ENCODE results near the gene DEPDC5. TPM values are rescaled to one million over a fixed set of nuclear protein-coding genes. Genes with fewer than 3 reads are reported as not detected.

The DEPDC5 gene
- total RNA-seq, 3 donors from 2014 or later (not counting 1 experiment from before 2014, with no cell fraction given), result 56.7 to 67.9 (median 62.6) TPM

DNA sequence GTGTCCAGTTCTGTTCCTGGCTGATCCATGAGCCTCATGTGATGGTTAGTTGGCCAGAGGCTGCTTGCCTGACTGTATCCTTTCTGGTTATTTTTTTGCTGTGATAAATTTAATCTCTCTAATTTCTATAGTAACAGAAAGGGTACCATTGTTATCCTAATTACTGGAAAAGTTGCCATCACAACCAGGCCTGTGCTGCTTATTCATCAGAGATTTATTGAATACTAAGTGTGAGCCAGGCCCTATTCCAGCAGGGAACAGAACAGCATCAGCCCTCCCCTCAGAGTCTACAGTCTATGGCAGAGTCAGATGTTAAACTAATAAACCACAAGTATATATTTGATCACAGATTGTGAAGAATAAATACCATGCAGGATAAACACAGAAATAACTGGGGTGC, 86.8 kb downstream of the DEPDC5 start:
- Mint-ChIP-seq H3K27ac (no peak overlapping the region), H3K9me3 (no peaks in the 10 kb centered on the region), H3K27me3 (ENCODE audit: low read depth in 2 of 2) (no peaks in the 10 kb centered on the region), H3K4me1 (no peaks in the 10 kb centered on the region), H3K36me3 (peaks cover 9% of the 10 kb centered on the region), H3K4me3 (no peak overlapping the region)
- no peak overlapping the region for H3K27ac ChIP-seq (ENCODE audit: low read length)
- H3K36me3 ChIP-seq (ENCODE audit: control insufficient read depth, insufficient read depth, low read length), result peaks cover 59% of the 10 kb centered on the region
- TF ChIP-seq, protein P1, sequence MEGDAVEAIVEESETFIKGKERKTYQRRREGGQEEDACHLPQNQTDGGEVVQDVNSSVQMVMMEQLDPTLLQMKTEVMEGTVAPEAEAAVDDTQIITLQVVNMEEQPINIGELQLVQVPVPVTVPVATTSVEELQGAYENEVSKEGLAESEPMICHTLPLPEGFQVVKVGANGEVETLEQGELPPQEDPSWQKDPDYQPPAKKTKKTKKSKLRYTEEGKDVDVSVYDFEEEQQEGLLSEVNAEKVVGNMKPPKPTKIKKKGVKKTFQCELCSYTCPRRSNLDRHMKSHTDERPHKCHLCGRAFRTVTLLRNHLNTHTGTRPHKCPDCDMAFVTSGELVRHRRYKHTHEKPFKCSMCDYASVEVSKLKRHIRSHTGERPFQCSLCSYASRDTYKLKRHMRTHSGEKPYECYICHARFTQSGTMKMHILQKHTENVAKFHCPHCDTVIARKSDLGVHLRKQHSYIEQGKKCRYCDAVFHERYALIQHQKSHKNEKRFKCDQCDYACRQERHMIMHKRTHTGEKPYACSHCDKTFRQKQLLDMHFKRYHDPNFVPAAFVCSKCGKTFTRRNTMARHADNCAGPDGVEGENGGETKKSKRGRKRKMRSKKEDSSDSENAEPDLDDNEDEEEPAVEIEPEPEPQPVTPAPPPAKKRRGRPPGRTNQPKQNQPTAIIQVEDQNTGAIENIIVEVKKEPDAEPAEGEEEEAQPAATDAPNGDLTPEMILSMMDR (IDR thresholded peaks at IDR 0.05), result no peak
- no peak for DNase-seq
- no peak for ATAC-seq
- no peaks in the 10 kb centered on the region for H3K4me1 ChIP-seq (ENCODE audit: control insufficient read depth, insufficient read depth, low read length)
- no peak overlapping the region for H3K4me3 ChIP-seq (ENCODE audit: low read length)
- H3K9me3 ChIP-seq (ENCODE audit: control insufficient read depth, insufficient read depth, low read length), result no peaks in the 10 kb centered on the region
- no peaks in the 10 kb centered on the region for H3K27me3 ChIP-seq (ENCODE audit: control insufficient read depth, insufficient read depth, low read length)
- intact Hi-C loops (cut with micrococcal nuclease), result no loop called here

DNA sequence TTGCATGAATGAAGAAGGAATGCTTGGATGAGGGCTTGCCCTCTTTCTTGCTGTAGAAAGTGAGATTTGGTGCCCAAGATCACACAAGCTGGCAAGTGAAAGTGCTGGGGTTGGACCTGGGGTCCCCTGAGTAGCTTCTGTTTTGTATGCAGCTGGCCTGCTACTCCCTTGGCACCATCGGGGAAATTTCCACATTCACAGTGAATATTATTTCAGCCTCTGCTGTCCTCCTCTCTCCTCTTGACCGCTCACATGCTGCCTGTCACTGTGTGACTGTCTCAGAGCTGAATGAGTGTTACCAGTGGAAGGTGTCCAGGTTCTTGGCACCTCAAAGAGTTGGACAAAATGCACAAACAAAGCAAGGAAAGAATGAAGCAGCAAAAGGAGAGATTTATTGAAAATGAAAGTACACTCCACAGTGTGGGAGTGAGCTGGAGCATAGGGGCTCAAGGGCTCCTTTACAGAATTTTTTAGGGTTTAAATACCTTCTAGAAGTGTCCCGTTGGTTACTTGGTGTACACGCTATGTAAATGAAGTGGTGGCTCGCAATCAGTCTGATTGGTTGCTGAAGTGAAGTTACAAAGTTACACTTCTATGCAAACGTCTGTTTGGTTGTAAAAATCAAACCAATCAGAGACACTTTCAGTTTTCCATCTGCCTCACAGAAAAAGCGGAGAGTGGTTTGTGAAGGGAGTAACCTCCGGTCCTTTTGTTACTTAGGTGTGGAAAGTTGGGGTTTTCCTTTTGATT, 87.4 kb downstream of the DEPDC5 start:
- 82% methylated on average over 8 of the region's 8 CpGs for WGBS (ENCODE audit: insufficient coverage)
- Mint-ChIP-seq H3K27ac (no peak overlapping the region), H3K36me3 (peaks cover 9% of the 10 kb centered on the region), H3K4me1 (no peaks in the 10 kb centered on the region), H3K4me3 (no peak overlapping the region), H3K9me3 (no peaks in the 10 kb centered on the region), H3K27me3 (ENCODE audit: low read depth in 2 of 2) (no peaks in the 10 kb centered on the region)
- H3K4me1 ChIP-seq (ENCODE audit: control insufficient read depth, insufficient read depth, low read length), result no peaks in the 10 kb centered on the region
- H3K27me3 ChIP-seq (ENCODE audit: control insufficient read depth, insufficient read depth, low read length), result no peaks in the 10 kb centered on the region
- no peaks in the 10 kb centered on the region for H3K9me3 ChIP-seq (ENCODE audit: control insufficient read depth, insufficient read depth, low read length)
- intact Hi-C loops (cut with micrococcal nuclease), result no loop called here
- DNase-seq (no peak), ATAC-seq (no peak)
- H3K4me3 ChIP-seq (ENCODE audit: low read length), result no peak overlapping the region
- H3K27ac ChIP-seq (ENCODE audit: low read length), result no peak overlapping the region
- TF ChIP-seq, protein P1 (IDR thresholded peaks at IDR 0.05), result no peak
- H3K36me3 ChIP-seq (ENCODE audit: control insufficient read depth, insufficient read depth, low read length), result peaks cover 61% of the 10 kb centered on the region

GRCh38 chr22:31843526-31843925, 89.7 kb downstream of the DEPDC5 start:
- intact Hi-C loops (cut with micrococcal nuclease), result no loop called here
- TF ChIP-seq, protein P1 (IDR thresholded peaks at IDR 0.05), result no peak
- no peak overlapping the region for H3K4me3 ChIP-seq (ENCODE audit: low read length)
- no peaks in the 10 kb centered on the region for H3K9me3 ChIP-seq (ENCODE audit: control insufficient read depth, insufficient read depth, low read length)
- Mint-ChIP-seq H3K9me3 (no peaks in the 10 kb centered on the region), H3K27me3 (ENCODE audit: low read depth in 2 of 2) (no peaks in the 10 kb centered on the region), H3K36me3 (peaks cover 10% of the 10 kb centered on the region), H3K27ac (no peak overlapping the region), H3K4me1 (no peaks in the 10 kb centered on the region), H3K4me3 (no peak overlapping the region)
- WGBS (ENCODE audit: insufficient coverage), result 80% methylated on average over 1 of the region's 4 CpGs
- peaks cover 65% of the 10 kb centered on the region for H3K36me3 ChIP-seq (ENCODE audit: control insufficient read depth, insufficient read depth, low read length)
- H3K27ac ChIP-seq (ENCODE audit: low read length), result no peak overlapping the region
- DNase-seq (no peak), ATAC-seq (no peak)
- no peaks in the 10 kb centered on the region for H3K27me3 ChIP-seq (ENCODE audit: control insufficient read depth, insufficient read depth, low read length)
- H3K4me1 ChIP-seq (ENCODE audit: control insufficient read depth, insufficient read depth, low read length), result no peaks in the 10 kb centered on the region

DNA sequence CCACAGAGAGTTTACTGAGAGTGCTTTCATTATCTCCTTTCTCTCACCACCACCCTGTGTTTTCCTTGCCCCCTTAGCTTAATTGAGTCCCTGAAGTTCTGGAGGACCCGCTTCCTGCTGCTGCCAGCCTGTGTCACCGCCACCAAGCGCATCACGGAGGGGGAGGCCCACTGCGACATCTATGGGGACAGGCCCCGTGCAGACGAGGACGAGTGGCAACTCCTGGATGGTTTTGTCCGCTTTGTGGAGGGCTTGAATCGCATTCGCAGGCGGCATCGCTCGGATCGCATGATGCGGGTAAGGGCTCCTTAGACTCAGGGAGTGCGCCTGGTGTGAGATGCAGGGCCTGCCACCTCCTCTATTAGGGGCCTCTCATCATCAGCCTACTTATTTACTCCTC, 91.1 kb downstream of the DEPDC5 start:
- Histone ChIP-seq H3K9me3 (ENCODE audit: control insufficient read depth, insufficient read depth, low read length) (no peaks in the 10 kb centered on the region), H3K36me3 (ENCODE audit: control insufficient read depth, insufficient read depth, low read length) (peaks cover 64% of the 10 kb centered on the region), H3K27me3 (ENCODE audit: control insufficient read depth, insufficient read depth, low read length) (no peaks in the 10 kb centered on the region), H3K4me1 (ENCODE audit: control insufficient read depth, insufficient read depth, low read length) (no peaks in the 10 kb centered on the region), H3K4me3 (ENCODE audit: low read length) (no peak overlapping the region), H3K27ac (ENCODE audit: low read length) (no peak overlapping the region)
- TF ChIP-seq, protein P1 (IDR thresholded peaks at IDR 0.05), result no peak
- no peak for DNase-seq
- H3K4me1 Mint-ChIP-seq, result no peaks in the 10 kb centered on the region
- no peaks in the 10 kb centered on the region for H3K27me3 Mint-ChIP-seq (ENCODE audit: low read depth in 2 of 2)
- no peaks in the 10 kb centered on the region for H3K9me3 Mint-ChIP-seq
- no peak overlapping the region for H3K27ac Mint-ChIP-seq
- intact Hi-C loops (cut with micrococcal nuclease), result no loop called here
- H3K36me3 Mint-ChIP-seq, result peaks cover 16% of the 10 kb centered on the region
- over 99% methylated on average over 17 of the region's 17 CpGs for WGBS (ENCODE audit: insufficient coverage)
- ATAC-seq, result no peak
- no peak overlapping the region for H3K4me3 Mint-ChIP-seq
